ENCODE data around the gene DSE.

Gene DSE

GRCh38 chr6:116445102-116445501 is 74.4 kb downstream of the DSE start:
- no peak overlapping the region for H3K4me2 ChIP-seq (ENCODE audit: low read depth, low read length, poor library complexity, severe bottlenecking)
- H3K36me3 ChIP-seq (ENCODE audit: low read length), result no peaks in the 10 kb centered on the region
- no peaks in the 10 kb centered on the region for H3F3A ChIP-seq (ENCODE audit: insufficient read depth)
- H3K79me2 ChIP-seq (ENCODE audit: insufficient read depth, low read length), result no peaks in the 10 kb centered on the region
- H3K27me3 ChIP-seq (ENCODE audit: low read length), result no peaks in the 10 kb centered on the region
- no peak overlapping the region for H3K4me3 ChIP-seq (ENCODE audit: insufficient read depth, low read length, poor library complexity, severe bottlenecking)
- TF ChIP-seq EZH2phosphoT487 (conservative IDR thresholded peaks at IDR 0.05; ENCODE audit: low read length) (no peak), CTCF (IDR thresholded peaks at IDR 0.05; ENCODE audit: insufficient read depth, low read length, poor library complexity, severe bottlenecking) (no peak)
- H2AFZ ChIP-seq (ENCODE audit: low read depth, low read length, severe bottlenecking), result no peak overlapping the region
- no peak overlapping the region for H3K27ac ChIP-seq (ENCODE audit: low read depth, low read length)
- no peaks in the 10 kb centered on the region for H3K9me3 ChIP-seq (ENCODE audit: insufficient read depth, low read length)
- H3K9me2 ChIP-seq (replicated peaks; ENCODE audit: insufficient read depth, low read length), result no peaks in the 10 kb centered on the region
- no peaks in the 10 kb centered on the region for H4K20me1 ChIP-seq (ENCODE audit: low read depth, low read length)
- no peak overlapping the region for H3K9ac ChIP-seq (ENCODE audit: low read length)

- H3F3A ChIP-seq (ENCODE audit: insufficient read depth), result no peaks in the 10 kb centered on the region
- H3K27me3 ChIP-seq (ENCODE audit: low read length), result no peaks in the 10 kb centered on the region
- H3K79me2 ChIP-seq (ENCODE audit: insufficient read depth, low read length), result no peaks in the 10 kb centered on the region
- no peaks in the 10 kb centered on the region for H3K9me3 ChIP-seq (ENCODE audit: insufficient read depth, low read length)
- no peak overlapping the region for H3K4me3 ChIP-seq (ENCODE audit: insufficient read depth, low read length, poor library complexity, severe bottlenecking)
- no peak overlapping the region for H3K9ac ChIP-seq (ENCODE audit: low read length)
- H3K27ac ChIP-seq (ENCODE audit: low read depth, low read length), result no peak overlapping the region
- no peaks in the 10 kb centered on the region for H3K36me3 ChIP-seq (ENCODE audit: low read length)
- no peak for TF ChIP-seq CTCF (IDR thresholded peaks at IDR 0.05; ENCODE audit: insufficient read depth, low read length, poor library complexity, severe bottlenecking)
- TF ChIP-seq EZH2phosphoT487 (conservative IDR thresholded peaks at IDR 0.05; ENCODE audit: low read length), result no peak
- H4K20me1 ChIP-seq (ENCODE audit: low read depth, low read length), result no peaks in the 10 kb centered on the region
- H3K4me2 ChIP-seq (ENCODE audit: low read depth, low read length, poor library complexity, severe bottlenecking), result no peak overlapping the region
- H2AFZ ChIP-seq (ENCODE audit: low read depth, low read length, severe bottlenecking), result no peak overlapping the region
- no peaks in the 10 kb centered on the region for H3K9me2 ChIP-seq (replicated peaks; ENCODE audit: insufficient read depth, low read length)
Measured at GRCh38 chr6:116446399-116446798, 75.7 kb downstream of the DSE start.

- Histone ChIP-seq H3K27ac (ENCODE audit: low read depth, low read length) (no peak overlapping the region), H3K9me3 (ENCODE audit: insufficient read depth, low read length) (no peaks in the 10 kb centered on the region), H3K36me3 (ENCODE audit: low read length) (no peaks in the 10 kb centered on the region), H3K9me2 (replicated peaks; ENCODE audit: insufficient read depth, low read length) (no peaks in the 10 kb centered on the region), H3F3A (ENCODE audit: insufficient read depth) (no peaks in the 10 kb centered on the region), H3K79me2 (ENCODE audit: insufficient read depth, low read length) (no peaks in the 10 kb centered on the region), H3K4me3 (ENCODE audit: insufficient read depth, low read length, poor library complexity, severe bottlenecking) (no peak overlapping the region), H3K4me2 (ENCODE audit: low read depth, low read length, poor library complexity, severe bottlenecking) (no peak overlapping the region), H4K20me1 (ENCODE audit: low read depth, low read length) (no peaks in the 10 kb centered on the region), H3K27me3 (ENCODE audit: low read length) (no peaks in the 10 kb centered on the region), H2AFZ (ENCODE audit: low read depth, low read length, severe bottlenecking) (no peak overlapping the region), H3K9ac (ENCODE audit: low read length) (no peak overlapping the region)
- TF ChIP-seq CTCF (IDR thresholded peaks at IDR 0.05; ENCODE audit: insufficient read depth, low read length, poor library complexity, severe bottlenecking) (no peak), EZH2phosphoT487 (conservative IDR thresholded peaks at IDR 0.05; ENCODE audit: low read length) (no peak)
Measured at GRCh38 chr6:116447052-116447451, 76.3 kb downstream of the DSE start.
